CD4-positive, alpha-beta memory T cell (primary cell): Measurements from ENCODE around the gene CLCF1. TPM values are rescaled to one million over a fixed set of nuclear protein-coding genes. Genes with fewer than 3 reads are reported as not detected.

Experiments used
- CTCF ChIA-PET: fragments of 350-600 bp; sonication (Branson Sonifier 250); formaldehyde crosslinking; loops from one replicate; lab custom pipeline; 2021; ENCODE audit warnings: inconsistent platforms; ENCODE audit not compliant: partially characterized antibody; lab: Charles Lee
- POLR2A ChIA-PET: fragments of 350-600 bp; sonication (Branson Sonifier 250); formaldehyde crosslinking; loops from one replicate; lab custom pipeline; 2021; ENCODE audit not compliant: partially characterized antibody; lab: Charles Lee
- DNase-seq, 5 donors: peaks; one replicate each; pipeline versions ENCODE4 v3.0.0 to v3.0.0-alpha.2; 2020 to 2022; ENCODE audit warnings: mixed read lengths in 1 of 5
- H3K27ac ChIP-seq: one replicate; pipeline ENCODE4 v1.7.0; 2013; ENCODE audit warnings: low read depth, low read length
- H3K27me3 ChIP-seq: 2 replicates; pipeline ENCODE4 v1.7.0; 2013; ENCODE audit warnings: mild to moderate bottlenecking, low read length, moderate library complexity; ENCODE audit not compliant: insufficient read depth
- H3K36me3 ChIP-seq: 2 replicates; pipeline ENCODE4 v1.7.0; 2013; ENCODE audit warnings: mild to moderate bottlenecking, low read length, moderate library complexity; ENCODE audit not compliant: insufficient read depth
- H3K4me1 ChIP-seq: 2 replicates; pipeline ENCODE4 v1.7.0; 2013; ENCODE audit warnings: mild to moderate bottlenecking, low read length, moderate library complexity; ENCODE audit not compliant: insufficient read depth
- H3K4me3 ChIP-seq, 2 donors: one replicate each; pipeline ENCODE4 v1.7.0; 2013; ENCODE audit warnings: low read length in 2 of 2, mild to moderate bottlenecking in 1 of 2
- H3K9me3 ChIP-seq, 2 donors: one replicate each; pipeline ENCODE4 v1.7.0; 2013; ENCODE audit warnings: low read length in 2 of 2, control low read depth in 1 of 2; ENCODE audit not compliant: control insufficient read depth in 1 of 2
- H3K27ac Mint-ChIP-seq, 7 donors: one replicate each; pipeline ENCODE4 v1.8.0; 2020 to 2021; ENCODE audit warnings: mixed read lengths in 7 of 7, mild to moderate bottlenecking in 6 of 7, inconsistent platforms in 3 of 7, moderate library complexity in 3 of 7
- H3K27me3 Mint-ChIP-seq, 2 donors: one replicate each; pipeline ENCODE4 v1.8.0; 2020 to 2021; ENCODE audit warnings: mixed read lengths in 2 of 2
- H3K36me3 Mint-ChIP-seq, 2 donors: one replicate each; pipeline ENCODE4 v1.8.0; 2020 to 2021; ENCODE audit warnings: mixed read lengths in 2 of 2, inconsistent platforms in 1 of 2, mild to moderate bottlenecking in 1 of 2
- H3K4me1 Mint-ChIP-seq, 4 donors: one replicate each; pipeline ENCODE4 v1.8.0; 2020 to 2021; ENCODE audit warnings: mixed read lengths in 4 of 4, mild to moderate bottlenecking in 1 of 4
- H3K4me3 Mint-ChIP-seq, 8 donors: one replicate each; pipeline ENCODE4 v1.8.0; 2020 to 2021; ENCODE audit warnings: mixed read lengths in 8 of 8, mild to moderate bottlenecking in 7 of 8, moderate library complexity in 6 of 8, inconsistent platforms in 3 of 8
- H3K9me3 Mint-ChIP-seq, 8 donors: one replicate each; pipeline ENCODE4 v1.8.0; 2020 to 2021; ENCODE audit warnings: mixed read lengths in 8 of 8, mild to moderate bottlenecking in 5 of 8, inconsistent platforms in 3 of 8, moderate library complexity in 1 of 8
- intact Hi-C: fragments of 100-400 bp; cut with micrococcal nuclease; formaldehyde crosslinking; loops from one replicate; pipeline ENCODE4 v1.15.1; 2023
- polyA plus RNA-seq, 2 donors: library from polyadenylated mRNA; unstranded; fragments of 300-500 nt; fragmentation: Illumina TruSeq; gene quantifications; one replicate each; pipeline ENCODE4 v1.2.3, GENCODE V29; 2021
- total RNA-seq, 2 experiments: library from RNA; stranded (reverse); gene quantifications; one replicate each; pipeline ENCODE4 v1.2.3, GENCODE V29; 2021

The CLCF1 gene
- total and polyA plus RNA-seq, 4 experiments from 2014 or later = 0.45 to 6.4 (median 4.9) TPM

GRCh38 chr11:67419325-67420049, 46.1 kb upstream of the CLCF1 start:
- no peak for DNase-seq
- no peaks in the 10 kb centered on the region for H3K27me3 Mint-ChIP-seq
- peak overlapping the region; percentile 32 for H3K27ac ChIP-seq
- H3K4me1 ChIP-seq = peaks cover 63% of the 10 kb centered on the region
- H3K4me1 Mint-ChIP-seq = peaks cover 29 to 65% (median 48%) of the 10 kb centered on the region in 4 donors
- intact Hi-C loops = no loop called here
- H3K9me3 ChIP-seq = no peaks in the 10 kb centered on the region
- H3K9me3 Mint-ChIP-seq = no peaks in the 10 kb centered on the region
- no peaks in the 10 kb centered on the region for H3K36me3 ChIP-seq
- H3K36me3 Mint-ChIP-seq = no peaks in the 10 kb centered on the region
- ChIA-PET CTCF (interaction anchor here (1.3 to 6.4 kb wide), 6 partner anchors 10 to 49 kb away, joined by 3 to 63 read pairs (median 6); partner anchors contain the start of genes PPP1CA, TBC1D10C and TMEM134), POLR2A (interaction anchor here (0.6 to 31.8 kb wide), 19 partner anchors 8 to 86 kb away, joined by 3 to 2262 read pairs (median 10); partner anchors contain the start of genes AIP, CORO1B, PITPNM1 and POLD4)
- peak overlapping the region; percentile 52 to 92 (median 87) for H3K27ac Mint-ChIP-seq
- no peaks in the 10 kb centered on the region for H3K27me3 ChIP-seq
- peak overlapping the region in 1 of 2 donors; percentile 24 for H3K4me3 ChIP-seq
- peak overlapping the region; percentile 48 to 88 (median 86) for H3K4me3 Mint-ChIP-seq

GRCh38 chr11:67418476-67419281, 45.3 kb upstream of the CLCF1 start:
- peak overlapping the region; percentile 31 to 92 (median 79) for H3K27ac Mint-ChIP-seq
- no peaks in the 10 kb centered on the region for H3K9me3 Mint-ChIP-seq
- peak overlapping the region in 1 of 2 donors; percentile 24 for H3K4me3 ChIP-seq
- H3K27ac ChIP-seq = peak overlapping the region; percentile 32
- POLR2A ChIA-PET = interaction anchor here (0.6 to 31.8 kb wide), 10 partner anchors 13 to 144 kb away, joined by 3 to 2262 read pairs (median 12); partner anchors contain the start of genes AIP, CDK2AP2, POLD4 and PPP1CA
- H3K9me3 ChIP-seq = no peaks in the 10 kb centered on the region
- no peaks in the 10 kb centered on the region for H3K36me3 Mint-ChIP-seq
- intact Hi-C loops = no loop called here
- H3K27me3 ChIP-seq = no peaks in the 10 kb centered on the region
- peaks cover 67% of the 10 kb centered on the region for H3K4me1 ChIP-seq
- CTCF ChIA-PET = interaction anchor here (1.3 to 6.4 kb wide), 4 partner anchors 10 to 62 kb away, joined by 3 to 63 read pairs (median 6); partner anchors contain the start of genes PPP1CA and TBC1D10C
- H3K27me3 Mint-ChIP-seq = no peaks in the 10 kb centered on the region
- H3K4me3 Mint-ChIP-seq = peak overlapping the region; percentile 48 to 87 (median 84)
- DNase-seq = peak in 3 of 5 donors; percentile 44 to 65 (median 45)
- no peaks in the 10 kb centered on the region for H3K36me3 ChIP-seq
- peaks cover 29 to 68% (median 49%) of the 10 kb centered on the region in 4 donors for H3K4me1 Mint-ChIP-seq

GRCh38 chr11:67417425-67417824, 44.0 kb upstream of the CLCF1 start:
- DNase-seq = no peak
- H3K27me3 Mint-ChIP-seq = no peaks in the 10 kb centered on the region
- ChIA-PET POLR2A (interaction anchor here (0.8 to 31.8 kb wide), 14 partner anchors 14 to 146 kb away, joined by 3 to 2262 read pairs (median 4); partner anchors contain the start of genes AIP, CDK2AP2, CORO1B and POLD4), CTCF (interaction anchor here (0.9 to 6.4 kb wide), 6 partner anchors 10 to 61 kb away, joined by 3 to 63 read pairs (median 5); partner anchors contain the start of genes PPP1CA, PTPRCAP and TBC1D10C)
- H3K4me1 Mint-ChIP-seq = peaks cover 33 to 73% (median 55%) of the 10 kb centered on the region in 4 donors
- no peaks in the 10 kb centered on the region for H3K36me3 Mint-ChIP-seq
- Histone ChIP-seq H3K9me3 (no peaks in the 10 kb centered on the region), H3K4me3 (peak overlapping the region in 1 of 2 donors; percentile 3), H3K4me1 (peaks cover 80% of the 10 kb centered on the region), H3K27me3 (no peaks in the 10 kb centered on the region), H3K27ac (peak overlapping the region; percentile 53), H3K36me3 (no peaks in the 10 kb centered on the region)
- peak overlapping the region in 6 of 8 donors; percentile 10 to 98 (median 68) for H3K4me3 Mint-ChIP-seq
- intact Hi-C loops = loop anchor here (1.0 to 2.0 kb wide), 4 partner anchors 8 to 51 kb away; partner anchors contain the start of genes RPS6KB2 and TMEM134
- peak overlapping the region; percentile 76 to 92 (median 79) for H3K27ac Mint-ChIP-seq
- H3K9me3 Mint-ChIP-seq = peaks cover 0 to 2% (median 0%) of the 10 kb centered on the region in 8 donors

GRCh38 chr11:67416416-67417335, 43.3 kb upstream of the CLCF1 start:
- ChIA-PET CTCF (interaction anchor here (0.6 to 6.4 kb wide), 6 partner anchors 9 to 52 kb away, joined by 3 to 63 read pairs (median 4); partner anchors contain the start of genes PPP1CA, PTPRCAP, TBC1D10C and TMEM134), POLR2A (interaction anchor here (0.8 to 31.8 kb wide), 14 partner anchors 15 to 145 kb away, joined by 3 to 2262 read pairs (median 4); partner anchors contain the start of genes AIP, CDK2AP2, CORO1B and POLD4)
- peak overlapping the region; percentile 78 to 98 (median 87) for H3K4me3 Mint-ChIP-seq
- peaks cover 0 to 2% (median 0%) of the 10 kb centered on the region in 8 donors for H3K9me3 Mint-ChIP-seq
- H3K27ac Mint-ChIP-seq = peak overlapping the region; percentile 92 to 98 (median 97)
- intact Hi-C loops = loop anchor here (1.0 to 2.0 kb wide), 4 partner anchors 7 to 52 kb away; partner anchors contain the start of genes RPS6KB2 and TMEM134
- no peaks in the 10 kb centered on the region for H3K9me3 ChIP-seq
- peak overlapping the region; percentile 53 for H3K27ac ChIP-seq
- peak overlapping the region in 1 of 2 donors; percentile 15 for H3K4me3 ChIP-seq
- DNase-seq = peak; percentile 82 to 95 (median 89)
- H3K36me3 Mint-ChIP-seq = no peaks in the 10 kb centered on the region
- H3K4me1 ChIP-seq = peaks cover 87% of the 10 kb centered on the region
- H3K36me3 ChIP-seq = no peaks in the 10 kb centered on the region
- no peaks in the 10 kb centered on the region for H3K27me3 ChIP-seq
- H3K27me3 Mint-ChIP-seq = no peaks in the 10 kb centered on the region
- peaks cover 37 to 81% (median 63%) of the 10 kb centered on the region in 4 donors for H3K4me1 Mint-ChIP-seq

- no peaks in the 10 kb centered on the region for H3K27me3 ChIP-seq
- intact Hi-C loops = loop anchor here (2.0 kb wide), 1 partner anchor 53 kb away; the partner anchor contains the start of gene TMEM134
- H3K4me1 ChIP-seq = peaks cover 91% of the 10 kb centered on the region
- Mint-ChIP-seq H3K27ac (peak within 1 kb of the TSS; percentile 92 to 98 (median 97)), H3K36me3 (no peaks in the 10 kb centered on the region), H3K4me1 (peaks cover 39 to 84% (median 66%) of the 10 kb centered on the region in 4 donors), H3K4me3 (peak within 1 kb of the TSS; percentile 82 to 98 (median 87)), H3K27me3 (no peaks in the 10 kb centered on the region), H3K9me3 (peaks cover 0 to 2% (median 0%) of the 10 kb centered on the region in 8 donors)
- peak within 1 kb of the TSS in 1 of 2 donors; percentile 15 for H3K4me3 ChIP-seq
- no peak for DNase-seq
- H3K9me3 ChIP-seq = no peaks in the 10 kb centered on the region
- no peaks in the 10 kb centered on the region for H3K36me3 ChIP-seq
- ChIA-PET CTCF (interaction anchor here (0.6 to 6.4 kb wide), 5 partner anchors 12 to 53 kb away, joined by 3 to 63 read pairs (median 5); partner anchors contain the start of genes PPP1CA, PTPRCAP, TBC1D10C and TMEM134), POLR2A (interaction anchor here (1.2 to 31.8 kb wide), 7 partner anchors 16 to 53 kb away, joined by 3 to 2262 read pairs (median 13); partner anchors contain the start of genes CORO1B, PPP1CA, PTPRCAP and RAD9A)
- peak within 1 kb of the TSS; percentile 53 for H3K27ac ChIP-seq
Measured at GRCh38 chr11:67415501-67416304, 42.3 kb upstream of the CLCF1 start, which contains the start of gene CARNS1. CARNS1 (plus strand) TSS chr11:67415678; CDS start chr11:67416200, 522 bp downstream.
